KMS-11 (cell line): Measurements from ENCODE around the gene TFDP2.
"Not testable (repeated sequence)": the region's sequence is repeated elsewhere in the genome, so short reads cannot be mapped to it uniquely, and the experiment has no call there.

Source experiments
- H2AFZ ChIP-seq: fragments of 200-600 bp; sonication (generic); 2 replicates; pipeline ENCODE4 v1.6.1; 2016; ENCODE audit warnings: antibody characterized with exemption, mixed run types, low read depth
- H3K27ac ChIP-seq: fragments of 200-600 bp; sonication (generic); 2 replicates; pipeline ENCODE4 v1.6.1; 2016; ENCODE audit warnings: mild to moderate bottlenecking, mixed run types
- H3K27me3 ChIP-seq: fragments of 200-600 bp; sonication (generic); 2 replicates; pipeline ENCODE4 v1.6.1; 2017; ENCODE audit warnings: mild to moderate bottlenecking, low read depth, mixed run types, moderate library complexity; ENCODE audit not compliant: insufficient read depth
- H3K36me3 ChIP-seq: fragments of 200-600 bp; sonication (generic); 2 replicates; pipeline ENCODE4 v1.6.1; 2017; ENCODE audit warnings: mild to moderate bottlenecking, mixed run types; ENCODE audit not compliant: insufficient read depth
- H3K4me1 ChIP-seq: fragments of 200-600 bp; sonication (generic); 2 replicates; pipeline ENCODE4 v1.6.1; 2016; ENCODE audit warnings: mild to moderate bottlenecking, low read depth, mixed run types; ENCODE audit not compliant: poor library complexity, severe bottlenecking
- H3K4me2 ChIP-seq: fragments of 200-600 bp; sonication (generic); 2 replicates; pipeline ENCODE4 v1.7.0; 2016; ENCODE audit warnings: mild to moderate bottlenecking, mixed run types
- H3K4me3 ChIP-seq: fragments of 200-600 bp; sonication (generic); IDR thresholded peaks from 2 replicates; pipeline ENCODE4 v1.6.1; 2017; ENCODE audit warnings: low read depth, low read length, mixed read lengths; ENCODE audit not compliant: insufficient read depth
- H3K79me2 ChIP-seq: fragments of 200-600 bp; sonication (generic); 2 replicates; pipeline ENCODE4 v1.6.1; 2016; ENCODE audit warnings: low read depth, mixed run types; ENCODE audit not compliant: insufficient read depth
- H3K9ac ChIP-seq: fragments of 200-600 bp; sonication (generic); 2 replicates; pipeline ENCODE4 v1.6.1; 2016; ENCODE audit warnings: mild to moderate bottlenecking, mixed run types
- H4K20me1 ChIP-seq: fragments of 200-600 bp; sonication (generic); 2 replicates; pipeline ENCODE4 v1.6.1; 2016; ENCODE audit warnings: mild to moderate bottlenecking, mixed run types; ENCODE audit not compliant: insufficient read depth
- CTCF ChIP-seq: fragments of 200-600 bp; sonication (generic); conservative IDR thresholded peaks from 2 replicates; pipeline ENCODE4 v1.6.1; 2017; ENCODE audit warnings: low read depth, mild to moderate bottlenecking, antibody characterized with exemption, low read length, moderate library complexity, mixed read lengths

TFDP2 gene

GRCh38 chr3:141915016-141915415 lies 234.3 kb downstream of the TFDP2 start:
- Histone ChIP-seq H3K27ac (no peak overlapping the region), H3K4me3 (no peak overlapping the region), H3K79me2 (no peaks in the 10 kb centered on the region), H3K4me1 (peaks cover 4% of the 10 kb centered on the region), H3K4me2 (no peak overlapping the region), H3K9ac (no peak overlapping the region), H2AFZ (no peak overlapping the region), H4K20me1 (0 out of 2 replicates have a peak, but pooled peaks cover 5% of the 10 kb centered on the region), H3K27me3 (no peaks in the 10 kb centered on the region), H3K36me3 (peaks cover 5% of the 10 kb centered on the region; the same call in 1 of the 2 replicates)
- no peak for TF ChIP-seq CTCF

- H3K9ac ChIP-seq: no peak overlapping the region
- no peaks in the 10 kb centered on the region for H3K4me1 ChIP-seq
- H3K36me3 ChIP-seq: peaks cover 4% of the 10 kb centered on the region; the same call in 1 of the 2 replicates
- H4K20me1 ChIP-seq: 0 out of 2 replicates have a peak, but pooled peaks cover 5% of the 10 kb centered on the region
- H3K4me2 ChIP-seq: no peak overlapping the region
- no peak for TF ChIP-seq CTCF
- H2AFZ ChIP-seq: no peak overlapping the region
- H3K27ac ChIP-seq: no peak overlapping the region
- H3K27me3 ChIP-seq: no peaks in the 10 kb centered on the region
- no peaks in the 10 kb centered on the region for H3K79me2 ChIP-seq
- H3K4me3 ChIP-seq: no peak overlapping the region
Observed at GRCh38 chr3:141914311-141914710, 235.0 kb downstream of the TFDP2 start.

- no peaks in the 10 kb centered on the region for H3K4me1 ChIP-seq
Observed at GRCh38 chr3:141913150-141913811, 236.1 kb downstream of the TFDP2 start.

GRCh38 chr3:141909986-141910385 lies 239.4 kb downstream of the TFDP2 start:
- not testable (repeated sequence) for H3K4me3 ChIP-seq, H3K27ac ChIP-seq
- peaks cover 11% of the 10 kb centered on the region; the same call in 1 of the 2 replicates for H3K36me3 ChIP-seq

More at GRCh38 chr3:141913150-141913811, 236.1 kb downstream of the TFDP2 start:
- H3K36me3 ChIP-seq: peaks cover 5% of the 10 kb centered on the region; the same call in 1 of the 2 replicates
- H4K20me1 ChIP-seq: 0 out of 2 replicates have a peak, but pooled peaks cover 5% of the 10 kb centered on the region
- TF ChIP-seq CTCF: peak; percentile 88
- H3K79me2 ChIP-seq: no peaks in the 10 kb centered on the region
- H3K4me2 ChIP-seq: no peak overlapping the region
- no peak overlapping the region for H3K27ac ChIP-seq
- H3K4me3 ChIP-seq: no peak overlapping the region
- no peak overlapping the region for H3K9ac ChIP-seq
- H2AFZ ChIP-seq: no peak overlapping the region
- H3K27me3 ChIP-seq: no peaks in the 10 kb centered on the region

GRCh38 chr3:141909408-141909807 lies 239.9 kb downstream of the TFDP2 start:
- Histone ChIP-seq H3K36me3 (peaks cover 11% of the 10 kb centered on the region; the same call in 1 of the 2 replicates), H3K27me3 (no peaks in the 10 kb centered on the region), H3K79me2 (no peaks in the 10 kb centered on the region), H4K20me1 (0 out of 2 replicates have a peak, but pooled peaks cover 5% of the 10 kb centered on the region), H3K4me1 (no peaks in the 10 kb centered on the region), H3K4me2 (no peak overlapping the region), H3K27ac (no peak overlapping the region), H3K4me3 (no peak overlapping the region), H2AFZ (no peak overlapping the region), H3K9ac (no peak overlapping the region)
- TF ChIP-seq CTCF: no peak

More at GRCh38 chr3:141909986-141910385, 239.4 kb downstream of the TFDP2 start:
- not testable (repeated sequence) for H3K4me2 ChIP-seq, H3K79me2 ChIP-seq, H4K20me1 ChIP-seq, H3K27me3 ChIP-seq, H2AFZ ChIP-seq, H3K4me1 ChIP-seq, H3K9ac ChIP-seq
